Bronchial epithelial cell (primary cell): Measurements from ENCODE around the gene F10. TPM values are rescaled to one million over a fixed set of nuclear protein-coding genes. Genes with fewer than 3 reads are reported as not detected.

ENCODE experiments used
- DNase-seq: peaks from one replicate; pipeline ENCODE4 v3.0.0-alpha.2; 2010; ENCODE audit warnings: low read depth
- FAIRE-seq: peaks from 2 replicates; lab custom pipeline; 2011; peaks lifted over from hg19 to GRCh38; lab: Jason Lieb, UNC
- H3K27me3 ChIP-seq: 2 replicates; pipeline ENCODE4 v1.5.1; 2011; ENCODE audit warnings: low read length; ENCODE audit not compliant: control insufficient read depth, insufficient read depth
- H3K36me3 ChIP-seq: 2 replicates; pipeline ENCODE4 v1.5.1; 2011; ENCODE audit warnings: low read length; ENCODE audit not compliant: control insufficient read depth, insufficient read depth
- H3K4me3 ChIP-seq: 2 replicates; pipeline ENCODE4 v1.5.1; 2011; ENCODE audit warnings: mild to moderate bottlenecking, low read depth, low read length, control low read depth
- CTCF ChIP-seq: IDR thresholded peaks from 2 replicates; pipeline ENCODE4 v1.5.1; 2011; ENCODE audit warnings: mild to moderate bottlenecking, moderate library complexity, low read length, control low read depth, inconsistent platforms; ENCODE audit not compliant: insufficient read depth, severe bottlenecking
- total RNA-seq: library from RNA; depleted of rRNA; stranded (reverse); fragments of >200 nt; gene quantifications from 2 replicates; pipeline ENCODE4 v1.2.1, GENCODE V29; 2014

The F10 gene
- total RNA-seq, 1 donor from 2014 or later: 0.26 TPM

GRCh38 chr13:113141601-113141970, 19.0 kb downstream of the F10 start:
- DNase-seq (no peak), FAIRE-seq (no peak)
- Histone ChIP-seq H3K36me3 (no peaks in the 10 kb centered on the region), H3K27me3 (no peaks in the 10 kb centered on the region), H3K4me3 (no peak overlapping the region)
- TF ChIP-seq CTCF: no peak

GRCh38 chr13:113142876-113143275, 20.3 kb downstream of the F10 start:
- FAIRE-seq (no peak), DNase-seq (no peak)

GRCh38 chr13:113143466-113144254, 21.1 kb downstream of the F10 start:
- no peak for TF ChIP-seq CTCF
- no peaks in the 10 kb centered on the region for H3K27me3 ChIP-seq
- no peak for FAIRE-seq
- DNase-seq: no peak
- H3K36me3 ChIP-seq: no peaks in the 10 kb centered on the region
- no peak overlapping the region for H3K4me3 ChIP-seq

More at GRCh38 chr13:113142876-113143275, 20.3 kb downstream of the F10 start:
- Histone ChIP-seq H3K36me3 (no peaks in the 10 kb centered on the region), H3K27me3 (no peaks in the 10 kb centered on the region), H3K4me3 (no peak overlapping the region)
- TF ChIP-seq CTCF: no peak

- H3K36me3 ChIP-seq: no peaks in the 10 kb centered on the region
- no peak overlapping the region for H3K4me3 ChIP-seq
- no peak for DNase-seq
- no peak for FAIRE-seq
- no peak for TF ChIP-seq CTCF
- no peaks in the 10 kb centered on the region for H3K27me3 ChIP-seq
Observed at GRCh38 chr13:113144255-113144629, 21.6 kb downstream of the F10 start.

GRCh38 chr13:113145496-113145895, 22.9 kb downstream of the F10 start:
- DNase-seq (no peak), FAIRE-seq (no peak)
- no peak for TF ChIP-seq CTCF
- Histone ChIP-seq H3K4me3 (no peak overlapping the region), H3K27me3 (no peaks in the 10 kb centered on the region), H3K36me3 (no peaks in the 10 kb centered on the region)

- Histone ChIP-seq H3K27me3 (no peaks in the 10 kb centered on the region), H3K36me3 (no peaks in the 10 kb centered on the region), H3K4me3 (no peak overlapping the region)
- FAIRE-seq (no peak), DNase-seq (no peak)
- no peak for TF ChIP-seq CTCF
Observed at GRCh38 chr13:113145911-113146598, 23.5 kb downstream of the F10 start.
